NCI-H69 (cell line): ENCODE measurements around the gene ZNF407.

Experiments
- DNase-seq: peaks from one replicate; lab custom pipeline; 2025; lab: John Stamatoyannopoulos, UW

Gene ZNF407

GRCh38 chr18:74589021-74589420, 8.6 kb upstream of the ZNF407 start:
- DNase-seq: no peak

GRCh38 chr18:74589811-74590210, 7.9 kb upstream of the ZNF407 start:
- DNase-seq: no peak

- no peak for DNase-seq
These were observed 7.0 kb upstream of the ZNF407 start for GRCh38 chr18:74590671-74591070.

- no peak for DNase-seq
These were observed 2.2 kb upstream of the ZNF407 start for GRCh38 chr18:74595431-74595830.

GRCh38 chr18:74597034-74597661, 522 bp upstream of the ZNF407 start:
- DNase-seq: peak; percentile 94

- DNase-seq: peak; percentile 85
These were observed 806 bp downstream of the ZNF407 start for GRCh38 chr18:74598350-74599001.

GRCh38 chr18:74604361-74604760, 6.7 kb downstream of the ZNF407 start:
- DNase-seq: no peak

- DNase-seq: no peak
These were observed 7.1 kb downstream of the ZNF407 start for GRCh38 chr18:74604774-74605173.

- no peak for DNase-seq
These were observed 11.0 kb downstream of the ZNF407 start for GRCh38 chr18:74608681-74609080.

- no peak for DNase-seq
These were observed 11.9 kb downstream of the ZNF407 start for GRCh38 chr18:74609535-74609934.

GRCh38 chr18:74610051-74610615, 12.5 kb downstream of the ZNF407 start:
- DNase-seq: peak; percentile 15

GRCh38 chr18:74610860-74611259, 13.2 kb downstream of the ZNF407 start:
- DNase-seq: no peak

GRCh38 chr18:74611765-74612164, 14.1 kb downstream of the ZNF407 start:
- DNase-seq: no peak

GRCh38 chr18:74613381-74613780, 15.7 kb downstream of the ZNF407 start:
- DNase-seq: peak; percentile 69

- no peak for DNase-seq
These were observed 18.8 kb downstream of the ZNF407 start for GRCh38 chr18:74616494-74616893.

GRCh38 chr18:74617486-74617885, 19.8 kb downstream of the ZNF407 start:
- no peak for DNase-seq

- no peak for DNase-seq
These were observed 24.4 kb downstream of the ZNF407 start for GRCh38 chr18:74622072-74622471.

GRCh38 chr18:74623047-74623816, 25.6 kb downstream of the ZNF407 start:
- DNase-seq: peak; percentile 39

- no peak for DNase-seq
These were observed 26.8 kb downstream of the ZNF407 start for GRCh38 chr18:74624466-74624865.

- peak; percentile 82 for DNase-seq
These were observed 27.5 kb downstream of the ZNF407 start for GRCh38 chr18:74625157-74625556.

- DNase-seq: no peak
These were observed 28.6 kb downstream of the ZNF407 start for GRCh38 chr18:74626049-74626874.

- no peak for DNase-seq
These were observed 33.1 kb downstream of the ZNF407 start for GRCh38 chr18:74630804-74631203.
